Activated CD4-positive, CD25-positive, alpha-beta regulatory T cell (primary cell): Measurements from ENCODE around the gene TEX35.

Source experiments
- DNase-seq, 4 experiments: peaks; one replicate each; lab custom pipeline; 2025; lab: John Stamatoyannopoulos, UW

Gene TEX35

GRCh38 chr1:178512566-178513277 is at the start of gene TEX35:
TSS of gene TEX35 (plus strand) at chr1:178513109. CDS start at chr1:178513189, 80 bp downstream.
- no peak for DNase-seq

- DNase-seq = no peak
Observed at GRCh38 chr1:178464141-178464540, 48.8 kb upstream of the TEX35 start.

- no peak for DNase-seq
Observed at GRCh38 chr1:178464566-178464965, 48.3 kb upstream of the TEX35 start.

- DNase-seq = no peak
Observed at GRCh38 chr1:178465011-178465410, 47.9 kb upstream of the TEX35 start.

GRCh38 chr1:178467837-178468236 is 45.1 kb upstream of the TEX35 start:
- DNase-seq = no peak

- no peak for DNase-seq
Observed at GRCh38 chr1:178470411-178470960, 42.4 kb upstream of the TEX35 start.

GRCh38 chr1:178472531-178472930 is 40.4 kb upstream of the TEX35 start:
- DNase-seq = no peak

GRCh38 chr1:178477373-178477772 is 35.5 kb upstream of the TEX35 start:
- no peak for DNase-seq

GRCh38 chr1:178477841-178478240 is 35.1 kb upstream of the TEX35 start:
- no peak for DNase-seq

GRCh38 chr1:178483251-178483957 is 29.5 kb upstream of the TEX35 start:
- no peak for DNase-seq

GRCh38 chr1:178484698-178485225 is 28.1 kb upstream of the TEX35 start:
- no peak for DNase-seq

- DNase-seq = no peak
Observed at GRCh38 chr1:178485541-178485981, 27.3 kb upstream of the TEX35 start.

GRCh38 chr1:178486100-178487069 is 26.5 kb upstream of the TEX35 start:
- no peak for DNase-seq

GRCh38 chr1:178487070-178487615 is 25.8 kb upstream of the TEX35 start:
- DNase-seq = no peak

GRCh38 chr1:178488393-178488792 is 24.5 kb upstream of the TEX35 start:
- no peak for DNase-seq

- no peak for DNase-seq
Observed at GRCh38 chr1:178489399-178489798, 23.5 kb upstream of the TEX35 start.

- no peak for DNase-seq
Observed at GRCh38 chr1:178490136-178490535, 22.8 kb upstream of the TEX35 start.

- DNase-seq = no peak
Observed at GRCh38 chr1:178490967-178491366, 21.9 kb upstream of the TEX35 start.

- no peak for DNase-seq
Observed at GRCh38 chr1:178491721-178492120, 21.2 kb upstream of the TEX35 start.

GRCh38 chr1:178492341-178492740 is 20.6 kb upstream of the TEX35 start:
- no peak for DNase-seq

GRCh38 chr1:178493301-178493741 is 19.6 kb upstream of the TEX35 start:
- DNase-seq = no peak
